Aorta (tissue), 5 donors: ENCODE measurements around the gene INHBA. TPM values are rescaled to one million over a fixed set of nuclear protein-coding genes. Genes with fewer than 3 reads are reported as not detected.

Source experiments
- ATAC-seq: fragments of 200-7000 bp; cut with Tn5 transposase; one replicate; pipeline ENCODE4 v1.9.1; 2022; ENCODE audit warnings: moderate library complexity; ENCODE audit not compliant: low FRiP score
- DNase-seq, 2 donors: peaks; one replicate each; pipeline ENCODE4 v3.0.0-alpha.2; 2020
- H3K27ac ChIP-seq, 2 donors: one replicate each; pipeline ENCODE4 v1.5.1; 2013; ENCODE audit warnings: low read length in 2 of 2, mild to moderate bottlenecking in 2 of 2, moderate library complexity in 2 of 2, control low read depth in 1 of 2, inconsistent platforms in 1 of 2, low read depth in 1 of 2
- H3K27me3 ChIP-seq, 2 donors: one replicate each; pipeline ENCODE4 v1.6.1; 2013; ENCODE audit warnings: control low read depth in 1 of 2, low read length in 1 of 2, mild to moderate bottlenecking in 1 of 2, moderate library complexity in 1 of 2; ENCODE audit not compliant: insufficient read depth in 2 of 2, control insufficient read depth in 1 of 2
- H3K36me3 ChIP-seq, 2 donors: one replicate each; pipeline ENCODE4 v1.6.1; 2013; ENCODE audit warnings: control low read depth in 1 of 2, low read length in 1 of 2, mild to moderate bottlenecking in 1 of 2; ENCODE audit not compliant: insufficient read depth in 2 of 2, control insufficient read depth in 1 of 2
- H3K4me1 ChIP-seq, 2 donors: one replicate each; pipeline ENCODE4 v1.6.1; 2013; ENCODE audit warnings: low read length in 2 of 2, control low read depth in 1 of 2, mild to moderate bottlenecking in 1 of 2, moderate library complexity in 1 of 2; ENCODE audit not compliant: insufficient read depth in 2 of 2, control insufficient read depth in 1 of 2
- H3K4me3 ChIP-seq, 2 donors: one replicate each; pipeline ENCODE4 v1.5.1; 2013; ENCODE audit warnings: low read length in 2 of 2, control low read depth in 1 of 2, mild to moderate bottlenecking in 1 of 2
- H3K9me3 ChIP-seq: one replicate; pipeline ENCODE4 v1.6.1; 2013; ENCODE audit warnings: mild to moderate bottlenecking, low read length; ENCODE audit not compliant: control insufficient read depth
- WGBS, 2 donors: extraction: QIAGEN DNeasy Blood & Tissue Kit; methylation state at CpG; one replicate each; pipeline ENCODE4 v1.1.7; 2013; 5-methylcytosine and 5-hydroxymethylcytosine counted together
- intact Hi-C, 2 donors: fragments of 100-400 bp; cut with DNase I; formaldehyde crosslinking; loops; one replicate each; pipeline versions ENCODE4 v1.14.2 to v1.15.0; 2022
- polyA plus RNA-seq, 2 donors: library from polyadenylated mRNA; stranded (reverse); fragments of 200-250 nt; gene quantifications; one replicate each; pipeline ENCODE4 v1.2.3, GENCODE V29; 2013
- total RNA-seq, 2 donors: library from RNA; stranded (reverse); fragmentation: NEBNext Ultra II Directional; extraction: Animal tissue kit (Norgen Biotek cat#: 25700); gene quantifications; one replicate each; pipeline ENCODE4 v1.2.1, GENCODE V29; 2021
- donor health status: healthy with polysubstance abuse.
- donor health status: Bipolar disorder and iron deficiency.
- donor health status: DM: no; HTN: no; CAD: no.
- donor health status: DM: no; HTN: no; CAD: no.
- donor health status: DM: yes; HTN: yes; CAD: no.

INHBA gene
- total and polyA plus RNA-seq, 4 donors = 22.9 to 73.3 (median 27.3) TPM

DNA sequence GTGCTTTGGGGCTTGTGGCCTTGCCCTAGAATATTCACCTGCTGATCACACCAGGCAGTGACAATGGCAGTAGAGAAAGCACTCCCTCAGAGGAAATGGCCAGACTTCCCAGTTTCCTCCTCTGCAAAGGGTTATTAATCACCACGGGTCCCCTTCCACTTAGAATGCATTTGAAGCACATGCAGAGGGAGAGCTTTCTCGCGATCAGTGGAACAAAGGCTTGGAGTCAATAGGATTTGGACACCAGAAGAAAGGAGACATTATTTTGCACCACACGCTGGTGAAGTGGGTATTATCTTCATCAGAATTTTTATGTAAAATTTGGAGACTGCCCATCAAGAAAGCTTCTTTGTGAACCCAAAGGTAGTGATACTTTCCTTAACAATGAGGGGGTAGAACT lies 35.4 kb upstream of the INHBA start:
- H3K36me3 ChIP-seq = no peaks in the 10 kb centered on the region
- no peaks in the 10 kb centered on the region for H3K4me1 ChIP-seq
- intact Hi-C loops = no loop called here
- H3K9me3 ChIP-seq = peaks cover 6% of the 10 kb centered on the region
- WGBS, 2 donors = 80 to 83% methylated on average over 4 of the region's 4 CpGs
- DNase-seq (no peak), ATAC-seq (no peak)
- no peak overlapping the region for H3K4me3 ChIP-seq
- no peak overlapping the region for H3K27ac ChIP-seq
- no peaks in the 10 kb centered on the region for H3K27me3 ChIP-seq

DNA sequence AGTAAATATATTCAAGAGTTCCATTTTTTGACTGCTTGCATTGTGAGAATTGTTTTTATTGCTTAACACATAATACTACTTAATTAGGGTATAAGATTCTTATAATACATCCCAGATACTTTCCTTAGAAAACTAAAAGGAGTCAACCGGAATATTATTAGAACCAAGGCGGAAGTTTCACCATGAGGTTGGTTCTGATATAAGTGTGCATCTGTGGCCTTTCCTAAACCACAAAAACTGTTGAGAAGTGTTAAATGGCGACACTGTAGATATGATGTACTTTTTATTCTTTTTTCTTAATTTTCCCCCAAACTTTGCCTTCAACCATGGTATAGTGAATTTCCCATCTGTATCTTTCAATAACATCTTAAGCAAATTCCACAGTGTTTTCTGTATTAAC lies 32.3 kb upstream of the INHBA start:
- H3K36me3 ChIP-seq = no peaks in the 10 kb centered on the region
- WGBS, 2 donors = 94% methylated on average over 3 of the region's 3 CpGs
- intact Hi-C loops = no loop called here

GRCh38 chr7:41732843-41733306 lies 30.0 kb upstream of the INHBA start:
- no peaks in the 10 kb centered on the region for H3K36me3 ChIP-seq
- DNase-seq = peak in 1 of 2 donors; percentile 45
- no peaks in the 10 kb centered on the region for H3K27me3 ChIP-seq
- intact Hi-C loops = no loop called here
- peaks cover 0 to 2% of the 10 kb centered on the region in 2 donors for H3K4me1 ChIP-seq
- H3K9me3 ChIP-seq = no peaks in the 10 kb centered on the region
- ATAC-seq = no peak
- no peak overlapping the region for H3K27ac ChIP-seq
- no peak overlapping the region for H3K4me3 ChIP-seq
- 85 to 90% methylated on average over 7 of the region's 7 CpGs for WGBS, 2 donors

More for the DNA sequence above, 32.3 kb upstream of the INHBA start:
- no peaks in the 10 kb centered on the region for H3K9me3 ChIP-seq
- H3K27ac ChIP-seq = no peak overlapping the region
- H3K4me1 ChIP-seq = no peaks in the 10 kb centered on the region
- DNase-seq = no peak
- no peak for ATAC-seq
- no peaks in the 10 kb centered on the region for H3K27me3 ChIP-seq
- no peak overlapping the region for H3K4me3 ChIP-seq

DNA sequence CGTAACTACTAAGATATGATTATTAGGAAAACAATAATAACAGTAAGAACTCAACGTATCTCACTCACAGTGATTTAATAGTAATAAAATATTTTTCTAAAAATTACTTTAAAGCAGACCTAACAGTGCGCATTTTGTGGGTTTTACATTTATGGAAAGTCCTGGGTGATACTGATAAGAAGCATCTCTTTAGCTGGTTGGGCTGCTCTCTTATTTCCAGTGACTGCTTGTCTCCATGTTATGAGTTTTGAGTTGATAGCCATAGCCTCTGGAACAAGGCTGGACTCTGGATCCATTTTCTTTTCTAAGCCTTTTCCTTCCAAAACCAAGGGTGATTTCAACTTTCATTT lies 29.5 kb upstream of the INHBA start:
- intact Hi-C loops = no loop called here
- no peaks in the 10 kb centered on the region for H3K27me3 ChIP-seq
- H3K4me1 ChIP-seq = peaks cover 0 to 2% of the 10 kb centered on the region in 2 donors
- no peak overlapping the region for H3K27ac ChIP-seq
- 40 to 47% methylated on average over 3 of the region's 3 CpGs for WGBS, 2 donors
- no peak overlapping the region for H3K4me3 ChIP-seq
- ATAC-seq (no peak), DNase-seq (no peak)
- H3K36me3 ChIP-seq = no peaks in the 10 kb centered on the region
- no peaks in the 10 kb centered on the region for H3K9me3 ChIP-seq

DNA sequence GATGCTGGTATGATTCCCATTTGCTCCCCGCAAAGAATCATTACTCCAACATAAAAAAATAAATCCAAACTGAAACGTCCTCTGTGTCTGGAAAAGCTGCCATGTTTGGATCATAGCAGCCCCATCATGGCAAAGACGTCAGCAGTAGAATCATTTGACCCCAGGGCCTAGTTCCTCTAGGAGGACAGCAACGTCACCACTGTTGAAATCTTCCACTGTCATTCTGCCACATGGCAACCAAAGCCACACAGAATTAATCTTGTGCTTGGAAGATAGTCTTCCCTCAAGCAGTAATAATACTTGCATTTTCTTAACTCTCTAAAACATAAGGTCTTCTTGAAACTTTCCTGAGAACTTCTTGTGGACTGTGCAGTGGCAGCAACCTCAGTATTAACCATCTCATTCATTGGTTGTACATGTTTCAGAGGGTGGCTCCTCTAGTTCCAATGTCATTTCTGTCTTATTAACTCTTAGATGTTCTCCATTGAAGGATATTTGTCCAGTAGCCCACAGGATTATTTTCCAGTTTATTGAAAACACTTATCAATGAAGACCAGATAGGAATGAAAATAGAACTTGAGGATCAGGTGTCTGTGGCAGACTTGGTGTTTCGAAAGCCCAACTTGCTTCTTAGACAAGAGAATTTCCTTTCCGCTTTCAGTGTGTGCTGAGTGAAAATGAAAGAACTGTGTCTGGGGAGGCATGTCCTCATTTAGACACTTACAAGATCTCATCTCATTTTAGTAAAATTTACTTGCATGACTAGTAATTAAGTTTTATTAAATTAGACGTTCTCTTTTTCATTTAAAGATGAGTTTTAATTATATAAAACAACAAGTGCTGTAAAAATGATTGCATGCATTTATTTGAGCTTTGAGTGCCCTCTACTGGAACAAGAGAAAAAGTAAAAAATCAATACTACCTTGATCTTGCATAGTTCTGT lies 28.9 kb upstream of the INHBA start:
- H3K27ac ChIP-seq = no peak overlapping the region
- no peaks in the 10 kb centered on the region for H3K9me3 ChIP-seq
- 69 to 72% methylated on average over 7 of the region's 7 CpGs for WGBS, 2 donors
- peaks cover 0 to 2% of the 10 kb centered on the region in 2 donors for H3K4me1 ChIP-seq
- intact Hi-C loops = no loop called here
- no peak overlapping the region for H3K4me3 ChIP-seq
- DNase-seq (no peak), ATAC-seq (no peak)
- no peaks in the 10 kb centered on the region for H3K27me3 ChIP-seq
- H3K36me3 ChIP-seq = no peaks in the 10 kb centered on the region

DNA sequence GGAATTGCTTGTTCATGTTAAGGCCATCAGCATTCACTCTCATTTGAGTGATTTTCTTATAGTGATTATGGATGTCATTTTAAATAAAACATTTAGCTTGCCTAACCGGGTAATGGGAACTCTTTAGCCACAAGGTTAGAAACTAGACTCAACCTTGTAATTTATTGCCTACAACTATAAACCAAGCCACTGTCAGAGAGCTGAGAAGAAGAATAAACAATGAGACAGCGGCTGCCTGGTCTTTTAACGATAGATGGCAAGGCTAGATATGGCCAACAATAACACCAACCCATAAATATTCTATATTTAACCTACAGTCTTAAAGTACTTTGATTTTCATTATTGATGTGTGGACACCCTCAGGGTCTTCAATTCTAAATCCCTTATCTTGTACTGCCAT lies 27.8 kb upstream of the INHBA start:
- intact Hi-C loops = no loop called here
- H3K4me1 ChIP-seq = peaks cover 0 to 2% of the 10 kb centered on the region in 2 donors
- WGBS, 2 donors = 48 to 49% methylated on average over 3 of the region's 3 CpGs
- H3K36me3 ChIP-seq = no peaks in the 10 kb centered on the region
- no peak overlapping the region for H3K4me3 ChIP-seq
- no peaks in the 10 kb centered on the region for H3K9me3 ChIP-seq
- no peak for DNase-seq
- no peaks in the 10 kb centered on the region for H3K27me3 ChIP-seq
- no peak overlapping the region for H3K27ac ChIP-seq
- ATAC-seq = no peak

GRCh38 chr7:41730161-41730560 lies 27.3 kb upstream of the INHBA start:
- H3K4me1 ChIP-seq = peaks cover 0 to 2% of the 10 kb centered on the region in 2 donors
- intact Hi-C loops = no loop called here

GRCh38 chr7:41729059-41729458 lies 26.2 kb upstream of the INHBA start:
- DNase-seq (no peak), ATAC-seq (no peak)
- H3K9me3 ChIP-seq = no peaks in the 10 kb centered on the region
- intact Hi-C loops = no loop called here
- H3K27me3 ChIP-seq = no peaks in the 10 kb centered on the region
- no peak overlapping the region for H3K27ac ChIP-seq
- peaks cover 0 to 2% of the 10 kb centered on the region in 2 donors for H3K4me1 ChIP-seq
- no peaks in the 10 kb centered on the region for H3K36me3 ChIP-seq
- 95 to 96% methylated on average over 4 of the region's 4 CpGs for WGBS, 2 donors
- no peak overlapping the region for H3K4me3 ChIP-seq

More at GRCh38 chr7:41730161-41730560, 27.3 kb upstream of the INHBA start:
- Histone ChIP-seq H3K36me3 (no peaks in the 10 kb centered on the region), H3K27me3 (no peaks in the 10 kb centered on the region), H3K4me3 (no peak overlapping the region), H3K9me3 (no peaks in the 10 kb centered on the region), H3K27ac (no peak overlapping the region)
- 97 to 100% methylated on average over 1 of the region's 1 CpG for whole genome bisulfite sequencing, 2 donors
- no peak for ATAC-seq
- DNase-seq = no peak

GRCh38 chr7:41725013-41725412 lies 22.1 kb upstream of the INHBA start:
- Histone ChIP-seq H3K9me3 (no peaks in the 10 kb centered on the region), H3K4me3 (no peak overlapping the region), H3K27me3 (no peaks in the 10 kb centered on the region), H3K27ac (no peak overlapping the region), H3K4me1 (peaks cover 0 to 2% of the 10 kb centered on the region in 2 donors), H3K36me3 (no peaks in the 10 kb centered on the region)
- intact Hi-C loops = no loop called here
- no peak for DNase-seq
- ATAC-seq = no peak
- WGBS, 2 donors = 94 to 96% methylated on average over 6 of the region's 6 CpGs
